HEK293 (cell line): ENCODE data around the gene C11orf54.
A peak's percentile ranks its signal among the peaks of the same experiment; 100 is the strongest.

Source experiments
- BCL6B ChIP-seq: fragments of 450-650 bp; formaldehyde crosslinking; IDR thresholded peaks from 2 replicates; pipeline ENCODE4 v1.5.1; 2017; ENCODE audit warnings: missing biosample characterization, missing genetic modification characterization
- GLI2 ChIP-seq: fragments of 450-650 bp; formaldehyde crosslinking; IDR thresholded peaks from 2 replicates; pipeline ENCODE4; 2017; ENCODE audit warnings: missing biosample characterization, missing genetic modification characterization, low read depth, borderline replicate concordance
- HOXD13 ChIP-seq: sonication (generic); formaldehyde crosslinking; IDR thresholded peaks from 2 replicates; pipeline ENCODE4 v1.8.0; 2022; ENCODE audit warnings: missing genetic modification reagents, borderline replicate concordance
- KLF10 ChIP-seq: fragments of 450-650 bp; IDR thresholded peaks from 2 replicates; pipeline ENCODE4 v1.5.1; 2018; ENCODE audit warnings: missing biosample characterization, mild to moderate bottlenecking, missing genetic modification characterization
- MEIS1 ChIP-seq: sonication (generic); formaldehyde crosslinking; IDR thresholded peaks from 2 replicates; pipeline ENCODE4 v1.8.1; 2022; ENCODE audit warnings: missing genetic modification reagents, mild to moderate bottlenecking, borderline replicate concordance
- MYNN ChIP-seq: fragments of 450-650 bp; formaldehyde crosslinking; IDR thresholded peaks from 2 replicates; pipeline ENCODE4 v1.5.1; 2016; ENCODE audit warnings: missing biosample characterization, missing genetic modification characterization, borderline replicate concordance
- PRDM1 ChIP-seq: fragments of 450-650 bp; formaldehyde crosslinking; IDR thresholded peaks from 2 replicates; pipeline ENCODE4; 2016; ENCODE audit warnings: missing biosample characterization, missing genetic modification characterization
- SETDB1 ChIP-seq: IDR thresholded peaks from one replicate; pipeline ENCODE4 v1.6.1; 2017; ENCODE audit warnings: mild to moderate bottlenecking, low read length, moderate library complexity, mixed read lengths; ENCODE audit not compliant: insufficient read length
- SP3 ChIP-seq: fragments of 450-650 bp; formaldehyde crosslinking; IDR thresholded peaks from 2 replicates; pipeline ENCODE4 v1.5.1; 2016; ENCODE audit warnings: missing biosample characterization, missing genetic modification characterization
- ZBTB17 ChIP-seq: fragments of 450-650 bp; formaldehyde crosslinking; IDR thresholded peaks from 2 replicates; pipeline ENCODE4 v1.5.1; 2016; ENCODE audit warnings: missing biosample characterization, missing genetic modification characterization
- ZBTB7A ChIP-seq: fragments of 450-650 bp; formaldehyde crosslinking; IDR thresholded peaks from 2 replicates; pipeline ENCODE4 v1.5.1; 2016; ENCODE audit warnings: low read depth, missing biosample characterization, missing genetic modification characterization
- ZFP3 ChIP-seq: fragments of 450-650 bp; formaldehyde crosslinking; IDR thresholded peaks from 2 replicates; pipeline ENCODE4 v1.5.1; 2016; ENCODE audit warnings: low read depth, missing biosample characterization, missing genetic modification characterization
- ZFP37 ChIP-seq: fragments of 450-650 bp; formaldehyde crosslinking; IDR thresholded peaks from 2 replicates; pipeline ENCODE4 v1.5.1; 2016; ENCODE audit warnings: missing biosample characterization, missing genetic modification characterization
- ZNF132 ChIP-seq: fragments of 450-650 bp; formaldehyde crosslinking; IDR thresholded peaks from 2 replicates; pipeline ENCODE4 v1.5.1; 2017; ENCODE audit warnings: missing biosample characterization, missing genetic modification characterization, borderline replicate concordance
- ZNF221 ChIP-seq: fragments of 450-650 bp; formaldehyde crosslinking; IDR thresholded peaks from 2 replicates; pipeline ENCODE4 v1.5.1; 2017; ENCODE audit warnings: missing biosample characterization, missing genetic modification characterization, borderline replicate concordance
- ZNF311 ChIP-seq: fragments of 450-650 bp; formaldehyde crosslinking; IDR thresholded peaks from 2 replicates; pipeline ENCODE4 v1.5.1; 2017; ENCODE audit warnings: missing biosample characterization, missing genetic modification characterization, borderline replicate concordance
- ZNF404 ChIP-seq: fragments of 450-650 bp; formaldehyde crosslinking; IDR thresholded peaks from 2 replicates; pipeline ENCODE4 v1.5.1; 2017; ENCODE audit warnings: missing biosample characterization, missing genetic modification characterization
- ZNF433 ChIP-seq: fragments of 450-650 bp; formaldehyde crosslinking; IDR thresholded peaks from 2 replicates; pipeline ENCODE4 v1.5.1; 2016; ENCODE audit warnings: missing biosample characterization, missing genetic modification characterization, low read depth
- ZNF473 ChIP-seq: fragments of 450-650 bp; formaldehyde crosslinking; IDR thresholded peaks from 2 replicates; pipeline ENCODE4 v1.5.1; 2017; ENCODE audit warnings: missing biosample characterization, missing genetic modification characterization
- ZNF513 ChIP-seq: fragments of 450-650 bp; IDR thresholded peaks from 2 replicates; pipeline ENCODE4 v1.5.1; 2018; ENCODE audit warnings: missing biosample characterization, missing genetic modification characterization
- ZNF555 ChIP-seq: fragments of 450-650 bp; formaldehyde crosslinking; conservative IDR thresholded peaks from 2 replicates; pipeline ENCODE4 v1.5.1; 2017; ENCODE audit warnings: missing biosample characterization, mild to moderate bottlenecking, missing genetic modification characterization, inconsistent platforms
- ZNF664 ChIP-seq: fragments of 450-650 bp; formaldehyde crosslinking; IDR thresholded peaks from 2 replicates; pipeline ENCODE4 v1.5.1; 2016; ENCODE audit warnings: missing biosample characterization, missing genetic modification characterization
- ZNF677 ChIP-seq: fragments of 450-650 bp; IDR thresholded peaks from 2 replicates; pipeline ENCODE4 v1.5.0; 2018; ENCODE audit warnings: missing biosample characterization, mild to moderate bottlenecking, missing genetic modification characterization, moderate library complexity
- ZNF837 ChIP-seq: fragments of 450-650 bp; formaldehyde crosslinking; IDR thresholded peaks from 2 replicates; pipeline ENCODE4 v1.5.1; 2016; ENCODE audit warnings: missing biosample characterization, missing genetic modification characterization
- ZSCAN16 ChIP-seq: fragments of 450-650 bp; formaldehyde crosslinking; IDR thresholded peaks from 2 replicates; pipeline ENCODE4 v1.5.1; 2016; ENCODE audit warnings: missing biosample characterization, missing genetic modification characterization
- ZSCAN30 ChIP-seq: fragments of 450-650 bp; IDR thresholded peaks from 2 replicates; pipeline ENCODE4 v1.5.1; 2018; ENCODE audit warnings: missing biosample characterization, mild to moderate bottlenecking, missing genetic modification characterization, moderate library complexity
- TF ChIP-seq, protein P1 (sequence below): fragments of 450-650 bp; IDR thresholded peaks from 2 replicates; pipeline ENCODE4 v1.5.1; 2018; ENCODE audit warnings: missing biosample characterization, mild to moderate bottlenecking, missing genetic modification characterization
- TF ChIP-seq, protein P2 (sequence below): fragments of 450-650 bp; formaldehyde crosslinking; IDR thresholded peaks from 2 replicates; pipeline ENCODE4 v1.5.0; 2017; ENCODE audit warnings: missing biosample characterization, missing genetic modification characterization, borderline replicate concordance
- TF ChIP-seq, protein P3 (sequence below): fragments of 450-650 bp; formaldehyde crosslinking; IDR thresholded peaks from 2 replicates; pipeline ENCODE4 v1.5.1; 2016; ENCODE audit warnings: missing biosample characterization, missing genetic modification characterization
- TF ChIP-seq, protein P4 (sequence below): fragments of 450-650 bp; formaldehyde crosslinking; IDR thresholded peaks from 2 replicates; pipeline ENCODE4 v1.5.1; 2016; ENCODE audit warnings: missing biosample characterization, missing genetic modification characterization

Gene C11orf54

DNA sequence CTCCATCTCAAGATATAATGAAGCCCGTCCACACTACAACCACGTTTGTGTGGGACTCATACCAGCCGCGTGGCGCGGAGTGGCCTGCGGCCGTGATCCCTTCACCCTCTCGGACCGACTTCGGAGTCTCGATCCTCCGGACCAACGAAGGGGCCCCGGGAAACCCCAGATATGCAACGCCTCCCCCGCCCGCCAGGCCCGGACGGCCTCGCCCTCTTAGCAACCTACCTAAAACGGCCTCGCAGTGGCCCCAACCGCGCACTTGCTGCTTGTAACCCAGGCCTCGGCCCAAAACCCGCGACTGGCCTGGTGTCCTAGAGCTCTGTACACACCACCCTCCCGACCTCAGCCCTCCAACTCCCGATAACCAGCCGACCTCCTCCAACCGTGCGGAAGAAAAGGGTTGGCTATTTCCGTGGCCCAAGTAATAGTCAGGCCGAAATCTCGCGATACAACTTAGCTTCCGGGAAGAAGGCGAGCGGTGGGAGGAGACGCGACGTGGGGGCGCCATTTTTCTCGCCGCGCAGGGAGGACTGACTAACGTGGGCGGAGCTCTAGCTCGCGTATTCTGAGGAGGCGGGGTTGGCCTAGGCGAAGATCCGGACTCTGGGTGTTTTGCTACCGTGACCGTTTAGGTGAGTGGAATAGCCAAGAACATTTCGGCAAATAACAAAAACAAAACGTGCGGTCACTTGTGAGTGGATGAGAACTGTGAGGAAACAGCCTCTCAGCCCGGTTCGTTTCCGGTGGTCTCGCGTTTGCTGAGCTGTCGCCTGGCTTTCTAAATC lies at the start of gene C11orf54, which contains the start of gene TAF1D (continued):
- no peak for TF ChIP-seq ZNF132 (tag by site-specific recombination)
- TF ChIP-seq SP3 (tag by site-specific recombination) = peak; percentile 70
- TF ChIP-seq, protein P1, sequence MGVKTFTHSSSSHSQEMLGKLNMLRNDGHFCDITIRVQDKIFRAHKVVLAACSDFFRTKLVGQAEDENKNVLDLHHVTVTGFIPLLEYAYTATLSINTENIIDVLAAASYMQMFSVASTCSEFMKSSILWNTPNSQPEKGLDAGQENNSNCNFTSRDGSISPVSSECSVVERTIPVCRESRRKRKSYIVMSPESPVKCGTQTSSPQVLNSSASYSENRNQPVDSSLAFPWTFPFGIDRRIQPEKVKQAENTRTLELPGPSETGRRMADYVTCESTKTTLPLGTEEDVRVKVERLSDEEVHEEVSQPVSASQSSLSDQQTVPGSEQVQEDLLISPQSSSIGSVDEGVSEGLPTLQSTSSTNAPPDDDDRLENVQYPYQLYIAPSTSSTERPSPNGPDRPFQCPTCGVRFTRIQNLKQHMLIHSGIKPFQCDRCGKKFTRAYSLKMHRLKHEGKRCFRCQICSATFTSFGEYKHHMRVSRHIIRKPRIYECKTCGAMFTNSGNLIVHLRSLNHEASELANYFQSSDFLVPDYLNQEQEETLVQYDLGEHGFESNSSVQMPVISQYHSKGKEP = no peak
- 0 out of 2 replicates have a peak, but pooled peaks have one; percentile 22 for TF ChIP-seq ZBTB17 (tag by site-specific recombination)
- no peak for TF ChIP-seq GLI2 (tag by site-specific recombination)
- TF ChIP-seq ZNF473 (tag by site-specific recombination) = no peak
- no peak for TF ChIP-seq ZSCAN30
- no peak for TF ChIP-seq ZBTB7A (tag by site-specific recombination)
- TF ChIP-seq ZNF311 (tag by site-specific recombination) = no peak
- TF ChIP-seq ZNF837 (tag by site-specific recombination) = no peak
- no peak for TF ChIP-seq SETDB1
- TF ChIP-seq, protein P2, sequence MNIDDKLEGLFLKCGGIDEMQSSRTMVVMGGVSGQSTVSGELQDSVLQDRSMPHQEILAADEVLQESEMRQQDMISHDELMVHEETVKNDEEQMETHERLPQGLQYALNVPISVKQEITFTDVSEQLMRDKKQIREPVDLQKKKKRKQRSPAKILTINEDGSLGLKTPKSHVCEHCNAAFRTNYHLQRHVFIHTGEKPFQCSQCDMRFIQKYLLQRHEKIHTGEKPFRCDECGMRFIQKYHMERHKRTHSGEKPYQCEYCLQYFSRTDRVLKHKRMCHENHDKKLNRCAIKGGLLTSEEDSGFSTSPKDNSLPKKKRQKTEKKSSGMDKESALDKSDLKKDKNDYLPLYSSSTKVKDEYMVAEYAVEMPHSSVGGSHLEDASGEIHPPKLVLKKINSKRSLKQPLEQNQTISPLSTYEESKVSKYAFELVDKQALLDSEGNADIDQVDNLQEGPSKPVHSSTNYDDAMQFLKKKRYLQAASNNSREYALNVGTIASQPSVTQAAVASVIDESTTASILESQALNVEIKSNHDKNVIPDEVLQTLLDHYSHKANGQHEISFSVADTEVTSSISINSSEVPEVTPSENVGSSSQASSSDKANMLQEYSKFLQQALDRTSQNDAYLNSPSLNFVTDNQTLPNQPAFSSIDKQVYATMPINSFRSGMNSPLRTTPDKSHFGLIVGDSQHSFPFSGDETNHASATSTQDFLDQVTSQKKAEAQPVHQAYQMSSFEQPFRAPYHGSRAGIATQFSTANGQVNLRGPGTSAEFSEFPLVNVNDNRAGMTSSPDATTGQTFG (tag by site-specific recombination) = no peak
- no peak for TF ChIP-seq ZNF513 (tag by site-specific recombination)
- TF ChIP-seq ZNF221 = no peak
- TF ChIP-seq, protein P3, sequence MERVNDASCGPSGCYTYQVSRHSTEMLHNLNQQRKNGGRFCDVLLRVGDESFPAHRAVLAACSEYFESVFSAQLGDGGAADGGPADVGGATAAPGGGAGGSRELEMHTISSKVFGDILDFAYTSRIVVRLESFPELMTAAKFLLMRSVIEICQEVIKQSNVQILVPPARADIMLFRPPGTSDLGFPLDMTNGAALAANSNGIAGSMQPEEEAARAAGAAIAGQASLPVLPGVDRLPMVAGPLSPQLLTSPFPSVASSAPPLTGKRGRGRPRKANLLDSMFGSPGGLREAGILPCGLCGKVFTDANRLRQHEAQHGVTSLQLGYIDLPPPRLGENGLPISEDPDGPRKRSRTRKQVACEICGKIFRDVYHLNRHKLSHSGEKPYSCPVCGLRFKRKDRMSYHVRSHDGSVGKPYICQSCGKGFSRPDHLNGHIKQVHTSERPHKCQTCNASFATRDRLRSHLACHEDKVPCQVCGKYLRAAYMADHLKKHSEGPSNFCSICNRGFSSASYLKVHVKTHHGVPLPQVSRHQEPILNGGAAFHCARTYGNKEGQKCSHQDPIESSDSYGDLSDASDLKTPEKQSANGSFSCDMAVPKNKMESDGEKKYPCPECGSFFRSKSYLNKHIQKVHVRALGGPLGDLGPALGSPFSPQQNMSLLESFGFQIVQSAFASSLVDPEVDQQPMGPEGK (tag by site-specific recombination) = peak; percentile 53
- no peak for TF ChIP-seq ZNF433 (tag by site-specific recombination)
- TF ChIP-seq ZNF404 (tag by site-specific recombination) = no peak
- TF ChIP-seq ZSCAN16 (tag by site-specific recombination) = no peak
- no peak for TF ChIP-seq ZFP3 (tag by site-specific recombination)
- TF ChIP-seq ZNF677 (tag by site-specific recombination) = no peak
- no peak for TF ChIP-seq ZNF555 (tag by site-specific recombination)
- no peak for TF ChIP-seq PRDM1 (tag by site-specific recombination)
- TF ChIP-seq MYNN = no peak
- no peak for TF ChIP-seq KLF10
- TF ChIP-seq HOXD13 (CRISPR knock-in tag) = no peak
- TF ChIP-seq BCL6B (tag by site-specific recombination) = no peak
- TF ChIP-seq MEIS1 (CRISPR knock-in tag) = no peak
- TF ChIP-seq ZFP37 (tag by site-specific recombination) = peak; percentile 51; the same call in 1 of the 2 replicates
- TF ChIP-seq, protein P4, sequence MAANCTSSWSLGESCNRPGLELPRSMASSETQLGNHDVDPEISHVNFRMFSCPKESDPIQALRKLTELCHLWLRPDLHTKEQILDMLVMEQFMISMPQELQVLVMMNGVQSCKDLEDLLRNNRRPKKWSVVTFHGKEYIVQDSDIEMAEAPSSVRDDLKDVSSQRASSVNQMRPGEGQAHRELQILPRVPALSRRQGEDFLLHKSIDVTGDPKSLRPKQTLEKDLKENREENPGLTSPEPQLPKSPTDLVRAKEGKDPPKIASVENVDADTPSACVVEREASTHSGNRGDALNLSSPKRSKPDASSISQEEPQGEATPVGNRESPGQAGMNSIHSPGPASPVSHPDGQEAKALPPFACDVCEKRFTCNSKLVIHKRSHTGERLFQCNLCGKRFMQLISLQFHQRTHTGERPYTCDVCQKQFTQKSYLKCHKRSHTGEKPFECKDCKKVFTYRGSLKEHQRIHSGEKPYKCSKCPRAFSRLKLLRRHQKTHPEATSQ (tag by site-specific recombination) = 0 out of 2 replicates have a peak, but pooled peaks have one; percentile 52
- no peak for TF ChIP-seq ZNF664
